Loucy (cell line): Measurements from ENCODE around the gene NUDT4B.
"Not testable (repeated sequence)": the region's sequence is repeated elsewhere in the genome, so short reads cannot be mapped to it uniquely, and the experiment has no call there.

Source experiments
- H2AFZ ChIP-seq: fragments of 200-600 bp; sonication (generic); 2 replicates; pipeline ENCODE4 v1.6.0; 2016; ENCODE audit warnings: antibody characterized with exemption, mild to moderate bottlenecking, low read length, moderate library complexity
- H3F3A ChIP-seq: fragments of 200-600 bp; 2 replicates; pipeline ENCODE4 v1.6.0; 2016; ENCODE audit warnings: antibody characterized with exemption, low read depth, mild to moderate bottlenecking
- H3K27me3 ChIP-seq: fragments of 200-600 bp; sonication (generic); 2 replicates; pipeline ENCODE4 v1.6.1; 2014; ENCODE audit warnings: low read length, mild to moderate bottlenecking; ENCODE audit not compliant: insufficient read depth, poor library complexity, severe bottlenecking
- H3K36me3 ChIP-seq: fragments of 200-600 bp; sonication (generic); 2 replicates; pipeline ENCODE4 v1.6.1; 2016; ENCODE audit warnings: low read length; ENCODE audit not compliant: insufficient read depth
- H3K4me1 ChIP-seq: fragments of 200-600 bp; sonication (generic); 2 replicates; pipeline ENCODE4 v1.5.1; 2014; ENCODE audit warnings: low read length, mild to moderate bottlenecking; ENCODE audit not compliant: insufficient read depth, poor library complexity, severe bottlenecking
- H3K4me2 ChIP-seq: fragments of 200-600 bp; sonication (generic); 2 replicates; pipeline ENCODE4 v1.6.0; 2014; ENCODE audit warnings: antibody characterized with exemption, low read length, low read depth, mild to moderate bottlenecking; ENCODE audit not compliant: poor library complexity, severe bottlenecking
- H3K4me3 ChIP-seq: fragments of 200-600 bp; sonication (generic); 2 replicates; pipeline ENCODE4 v1.5.1; 2014; ENCODE audit warnings: low read length, mild to moderate bottlenecking, mixed read lengths; ENCODE audit not compliant: poor library complexity, severe bottlenecking
- H3K79me2 ChIP-seq: fragments of 200-600 bp; sonication (generic); 2 replicates; pipeline ENCODE4 v1.6.1; 2014; ENCODE audit warnings: low read length; ENCODE audit not compliant: insufficient read depth
- H3K9ac ChIP-seq: fragments of 200-600 bp; sonication (generic); 2 replicates; pipeline ENCODE4 v1.6.0; 2014; ENCODE audit warnings: mild to moderate bottlenecking, low read depth, low read length, moderate library complexity; ENCODE audit not compliant: poor library complexity, severe bottlenecking
- H3K9me2 ChIP-seq: fragments of 200-600 bp; sonication (generic); replicated peaks from 2 replicates; pipeline ENCODE4 v1.6.1; 2016; ENCODE audit warnings: low read depth, low read length, mixed read lengths
- H3K9me3 ChIP-seq: fragments of 200-600 bp; sonication (generic); 2 replicates; pipeline ENCODE4 v1.6.1; 2014; ENCODE audit warnings: mild to moderate bottlenecking, antibody characterized with exemption, low read length, low read depth; ENCODE audit not compliant: insufficient read depth
- H4K20me1 ChIP-seq: fragments of 200-600 bp; sonication (generic); 2 replicates; pipeline ENCODE4 v1.6.0; 2014; ENCODE audit warnings: antibody characterized with exemption, low read length, mild to moderate bottlenecking; ENCODE audit not compliant: insufficient read depth, poor library complexity, severe bottlenecking

NUDT4B gene

DNA sequence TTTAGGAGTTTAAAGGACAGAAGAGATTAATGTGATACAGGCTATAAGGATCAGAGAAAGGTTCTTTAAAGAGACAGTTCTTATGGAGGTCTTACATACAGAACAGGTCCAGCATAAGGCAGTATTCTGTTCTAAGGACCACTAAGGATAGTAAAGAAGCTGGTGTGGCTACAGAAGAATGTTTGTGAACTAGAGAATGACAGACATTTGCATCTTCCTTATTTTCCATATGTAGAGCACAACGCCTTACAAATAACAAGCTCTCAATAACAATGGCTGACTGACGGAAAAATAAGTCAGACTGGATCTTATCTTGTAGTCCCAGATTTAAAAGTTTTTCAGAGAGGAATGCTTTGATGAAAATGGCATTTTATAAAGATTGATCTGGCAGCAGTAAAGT, 26.7 kb downstream of the NUDT4B start:
- not testable (repeated sequence) for H3K36me3 ChIP-seq, H3K4me1 ChIP-seq, H3K9ac ChIP-seq, H4K20me1 ChIP-seq, H3K27me3 ChIP-seq, H3K4me3 ChIP-seq, H2AFZ ChIP-seq, H3K4me2 ChIP-seq, H3K9me3 ChIP-seq, H3K9me2 ChIP-seq, H3K79me2 ChIP-seq, H3F3A ChIP-seq

GRCh38 chr1:148777649-148778048, 29.1 kb downstream of the NUDT4B start:
- H3K4me2 ChIP-seq, H4K20me1 ChIP-seq, H3F3A ChIP-seq, H3K4me3 ChIP-seq, H3K79me2 ChIP-seq, H3K9me3 ChIP-seq, H3K4me1 ChIP-seq, H3K36me3 ChIP-seq, H3K9ac ChIP-seq, H3K9me2 ChIP-seq, H3K27me3 ChIP-seq, H2AFZ ChIP-seq: not testable (repeated sequence)

DNA sequence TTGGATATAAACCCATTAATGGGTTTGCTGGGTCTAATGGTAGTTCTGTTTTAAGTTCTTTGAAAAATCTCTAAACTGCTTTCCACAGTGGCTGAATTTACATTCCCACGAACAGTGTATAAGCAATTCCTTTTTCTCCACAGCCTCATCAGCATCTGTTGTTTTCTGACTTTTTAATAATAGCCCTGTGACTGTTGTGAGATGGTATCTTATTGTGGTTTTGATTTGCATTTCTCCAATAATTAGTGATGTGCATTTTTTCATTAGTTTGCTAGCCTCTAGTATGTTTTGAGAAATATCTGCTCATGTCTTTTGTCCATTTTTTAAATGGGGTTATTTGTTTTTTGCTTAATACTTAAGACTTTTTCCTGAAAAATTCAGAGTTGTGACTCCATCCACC, 31.8 kb downstream of the NUDT4B start:
- not testable (repeated sequence) for H3K4me3 ChIP-seq, H2AFZ ChIP-seq, H3K9me3 ChIP-seq, H3K4me1 ChIP-seq, H3K79me2 ChIP-seq, H3K27me3 ChIP-seq, H3K9me2 ChIP-seq, H4K20me1 ChIP-seq, H3K9ac ChIP-seq, H3F3A ChIP-seq, H3K36me3 ChIP-seq, H3K4me2 ChIP-seq

DNA sequence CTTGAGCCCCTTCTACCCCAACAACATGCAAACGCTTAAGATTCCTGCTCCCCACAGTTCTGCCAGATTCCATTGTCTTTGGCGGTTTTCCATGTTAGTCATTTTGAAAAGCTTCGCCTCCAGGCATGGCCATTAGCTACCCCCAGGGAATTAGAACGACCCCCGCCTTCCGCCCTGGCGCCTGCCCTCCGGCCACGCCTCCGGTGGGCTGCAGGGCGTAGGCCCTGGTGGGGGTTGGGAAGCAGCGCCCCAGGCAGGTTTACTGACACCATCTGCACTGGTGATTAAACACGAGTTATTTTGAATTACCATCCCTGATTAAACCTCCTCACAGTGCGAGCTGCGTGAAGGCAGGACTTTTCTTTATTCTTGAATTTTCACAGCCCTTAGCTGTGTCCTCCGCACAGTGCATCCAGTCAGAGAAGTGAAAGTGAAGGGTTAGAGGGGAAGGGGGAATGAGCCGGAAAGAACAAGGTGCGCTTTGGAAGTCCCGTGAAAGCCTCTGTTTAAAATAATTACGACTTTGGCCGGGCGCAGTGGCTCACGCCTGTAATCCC, 43.0 kb downstream of the NUDT4B start:
- not testable (repeated sequence) for H3K9me2 ChIP-seq, H3K9me3 ChIP-seq, H3K4me3 ChIP-seq, H3K4me1 ChIP-seq, H3K27me3 ChIP-seq, H4K20me1 ChIP-seq, H3K9ac ChIP-seq, H3F3A ChIP-seq, H2AFZ ChIP-seq, H3K36me3 ChIP-seq, H3K79me2 ChIP-seq, H3K4me2 ChIP-seq

DNA sequence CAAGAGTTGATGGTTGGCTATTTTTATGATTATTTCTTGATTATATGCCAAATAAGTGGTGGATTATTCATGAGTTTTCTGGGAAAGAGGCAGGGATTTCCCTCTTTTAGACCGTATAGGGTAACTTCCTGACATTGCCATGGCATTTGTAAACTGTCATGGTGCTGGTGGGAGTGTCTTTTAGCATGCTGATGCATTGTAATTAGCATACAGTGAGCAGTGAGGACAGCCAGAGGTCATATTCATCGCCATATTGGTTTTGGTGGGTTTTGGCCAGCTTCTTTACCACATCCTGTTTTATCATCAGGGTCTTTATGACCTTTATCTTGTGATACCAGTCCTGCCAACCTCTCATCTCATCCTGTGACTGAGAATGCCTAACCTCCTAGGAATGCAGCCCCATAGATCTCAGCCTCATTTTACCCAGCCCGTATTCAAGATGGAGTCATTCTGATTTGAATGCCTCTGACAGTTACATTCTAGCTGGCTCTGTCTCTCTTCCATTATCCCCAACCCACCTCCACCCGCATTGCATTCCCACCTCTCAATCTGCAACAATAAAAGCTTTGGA, 45.3 kb downstream of the NUDT4B start:
- not testable (repeated sequence) for H3K36me3 ChIP-seq, H3F3A ChIP-seq, H3K4me2 ChIP-seq, H3K9me2 ChIP-seq, H3K9ac ChIP-seq, H3K4me3 ChIP-seq, H2AFZ ChIP-seq, H3K4me1 ChIP-seq, H3K9me3 ChIP-seq, H4K20me1 ChIP-seq, H3K79me2 ChIP-seq, H3K27me3 ChIP-seq
